Measurements from ENCODE around the gene AOPEP. TPM values are rescaled to one million over a fixed set of nuclear protein-coding genes. Genes with fewer than 3 reads are reported as not detected.

Gene AOPEP
- total RNA-seq, 1 donor from 2014 or later: 25.8 TPM

DNA sequence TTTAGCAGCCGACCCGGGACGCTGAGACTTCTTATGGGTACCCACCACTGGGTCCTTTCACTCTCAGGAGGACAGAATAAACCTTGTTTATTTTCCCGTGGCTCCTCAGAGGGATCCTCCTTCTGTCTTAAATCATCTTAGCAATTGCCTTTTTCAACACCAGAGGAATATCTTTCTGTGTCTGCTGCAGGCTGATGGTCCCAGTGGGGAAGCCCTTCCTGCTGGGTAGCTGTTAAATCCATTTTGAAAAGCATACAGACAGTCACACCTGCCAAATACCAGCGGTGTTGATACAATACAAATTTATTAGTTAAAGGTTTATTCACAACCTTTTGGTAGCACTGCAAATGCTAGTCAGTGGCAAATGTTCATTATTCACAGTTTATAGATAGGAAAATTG, 222.9 kb downstream of the AOPEP start:
- Mint-ChIP-seq H3K27ac (ENCODE audit: unreplicated experiment) (peak overlapping the region; percentile 54), H3K4me1 (ENCODE audit: low read depth, unreplicated experiment) (peaks cover 57% of the 10 kb centered on the region), H3K36me3 (ENCODE audit: unreplicated experiment) (peaks cover 3% of the 10 kb centered on the region), H3K27me3 (ENCODE audit: unreplicated experiment) (no peaks in the 10 kb centered on the region), H3K4me3 (ENCODE audit: unreplicated experiment) (peak overlapping the region; percentile 62), H3K9me3 (ENCODE audit: unreplicated experiment) (peaks cover 9% of the 10 kb centered on the region)
- DNase-seq: no peak
- TF ChIP-seq, protein P1, sequence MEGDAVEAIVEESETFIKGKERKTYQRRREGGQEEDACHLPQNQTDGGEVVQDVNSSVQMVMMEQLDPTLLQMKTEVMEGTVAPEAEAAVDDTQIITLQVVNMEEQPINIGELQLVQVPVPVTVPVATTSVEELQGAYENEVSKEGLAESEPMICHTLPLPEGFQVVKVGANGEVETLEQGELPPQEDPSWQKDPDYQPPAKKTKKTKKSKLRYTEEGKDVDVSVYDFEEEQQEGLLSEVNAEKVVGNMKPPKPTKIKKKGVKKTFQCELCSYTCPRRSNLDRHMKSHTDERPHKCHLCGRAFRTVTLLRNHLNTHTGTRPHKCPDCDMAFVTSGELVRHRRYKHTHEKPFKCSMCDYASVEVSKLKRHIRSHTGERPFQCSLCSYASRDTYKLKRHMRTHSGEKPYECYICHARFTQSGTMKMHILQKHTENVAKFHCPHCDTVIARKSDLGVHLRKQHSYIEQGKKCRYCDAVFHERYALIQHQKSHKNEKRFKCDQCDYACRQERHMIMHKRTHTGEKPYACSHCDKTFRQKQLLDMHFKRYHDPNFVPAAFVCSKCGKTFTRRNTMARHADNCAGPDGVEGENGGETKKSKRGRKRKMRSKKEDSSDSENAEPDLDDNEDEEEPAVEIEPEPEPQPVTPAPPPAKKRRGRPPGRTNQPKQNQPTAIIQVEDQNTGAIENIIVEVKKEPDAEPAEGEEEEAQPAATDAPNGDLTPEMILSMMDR (IDR thresholded peaks at IDR 0.05; ENCODE audit: partially characterized antibody, unreplicated experiment): no peak

DNA sequence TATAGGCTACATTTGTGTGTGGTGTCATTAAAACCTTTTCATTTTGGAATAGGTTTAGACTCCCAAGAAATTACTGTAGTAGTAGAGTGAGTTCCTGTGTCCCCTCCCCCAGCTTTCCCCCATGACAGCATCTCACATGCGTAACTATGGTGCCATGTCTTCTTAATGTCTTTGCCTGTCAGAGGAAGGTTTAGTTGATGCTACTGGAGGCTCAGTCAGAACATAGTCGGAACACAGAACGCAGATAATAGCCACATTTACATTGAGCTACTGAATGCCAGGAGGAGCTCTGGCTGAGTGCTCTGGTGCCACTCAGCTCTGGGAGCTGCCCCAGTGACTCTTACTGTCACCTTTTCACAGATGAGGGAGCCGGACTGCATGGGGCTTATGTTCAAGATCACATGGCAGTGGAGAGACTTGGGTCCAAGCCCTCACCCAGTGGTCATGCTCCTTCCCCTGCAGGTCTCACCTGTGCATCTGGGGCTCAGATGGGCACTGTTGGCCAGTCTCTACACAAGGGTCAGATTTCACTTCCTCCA, 223.6 kb downstream of the AOPEP start:
- H3K36me3 Mint-ChIP-seq (ENCODE audit: unreplicated experiment): peaks cover 3% of the 10 kb centered on the region
- TF ChIP-seq, protein P1 (IDR thresholded peaks at IDR 0.05; ENCODE audit: partially characterized antibody, unreplicated experiment): no peak
- H3K27ac Mint-ChIP-seq (ENCODE audit: unreplicated experiment): no peak overlapping the region
- no peak for DNase-seq
- peaks cover 57% of the 10 kb centered on the region for H3K4me1 Mint-ChIP-seq (ENCODE audit: low read depth, unreplicated experiment)
- H3K27me3 Mint-ChIP-seq (ENCODE audit: unreplicated experiment): no peaks in the 10 kb centered on the region
- no peak overlapping the region for H3K4me3 Mint-ChIP-seq (ENCODE audit: unreplicated experiment)
- H3K9me3 Mint-ChIP-seq (ENCODE audit: unreplicated experiment): peaks cover 9% of the 10 kb centered on the region

DNA sequence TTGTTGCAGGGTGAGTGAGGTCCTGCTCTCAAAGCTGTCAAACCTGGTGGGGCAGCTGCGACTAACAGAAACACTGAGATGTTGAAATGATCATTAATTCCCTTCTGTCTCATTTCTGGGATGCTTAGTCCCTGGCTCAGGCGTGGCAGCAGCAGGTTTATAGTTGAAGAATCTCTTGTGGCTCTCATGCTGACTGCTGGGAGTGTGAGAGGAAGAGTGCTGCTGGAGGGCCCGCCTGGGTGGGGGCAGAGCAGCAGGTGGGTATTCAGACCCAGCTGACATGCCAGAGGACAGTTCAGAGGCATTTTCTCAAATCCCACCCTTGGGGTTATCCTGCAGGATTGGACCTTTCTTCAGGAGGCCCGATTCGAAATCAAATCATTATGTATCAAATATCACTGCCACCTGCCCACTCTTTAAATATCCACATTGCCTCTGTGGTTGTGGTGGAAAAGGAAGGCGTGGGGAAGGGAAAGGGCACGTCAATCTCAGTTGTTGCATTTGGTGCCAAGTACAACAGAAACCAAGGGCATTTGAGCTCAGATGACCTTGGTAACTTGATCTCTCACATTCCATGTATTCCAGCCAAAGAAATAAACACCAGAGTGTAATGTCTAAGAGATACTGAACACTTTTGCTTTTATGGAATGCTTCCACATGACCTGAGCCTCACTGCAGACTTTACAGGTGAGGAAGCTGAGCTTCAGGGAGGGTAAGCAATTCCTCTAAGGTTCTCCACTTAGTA, 224.3 kb downstream of the AOPEP start:
- TF ChIP-seq, protein P1 (IDR thresholded peaks at IDR 0.05; ENCODE audit: partially characterized antibody, unreplicated experiment): no peak
- H3K9me3 Mint-ChIP-seq (ENCODE audit: unreplicated experiment): peaks cover 9% of the 10 kb centered on the region
- H3K4me1 Mint-ChIP-seq (ENCODE audit: low read depth, unreplicated experiment): peaks cover 52% of the 10 kb centered on the region
- peaks cover 3% of the 10 kb centered on the region for H3K36me3 Mint-ChIP-seq (ENCODE audit: unreplicated experiment)
- DNase-seq: no peak
- H3K4me3 Mint-ChIP-seq (ENCODE audit: unreplicated experiment): no peak overlapping the region
- no peaks in the 10 kb centered on the region for H3K27me3 Mint-ChIP-seq (ENCODE audit: unreplicated experiment)
- no peak overlapping the region for H3K27ac Mint-ChIP-seq (ENCODE audit: unreplicated experiment)

DNA sequence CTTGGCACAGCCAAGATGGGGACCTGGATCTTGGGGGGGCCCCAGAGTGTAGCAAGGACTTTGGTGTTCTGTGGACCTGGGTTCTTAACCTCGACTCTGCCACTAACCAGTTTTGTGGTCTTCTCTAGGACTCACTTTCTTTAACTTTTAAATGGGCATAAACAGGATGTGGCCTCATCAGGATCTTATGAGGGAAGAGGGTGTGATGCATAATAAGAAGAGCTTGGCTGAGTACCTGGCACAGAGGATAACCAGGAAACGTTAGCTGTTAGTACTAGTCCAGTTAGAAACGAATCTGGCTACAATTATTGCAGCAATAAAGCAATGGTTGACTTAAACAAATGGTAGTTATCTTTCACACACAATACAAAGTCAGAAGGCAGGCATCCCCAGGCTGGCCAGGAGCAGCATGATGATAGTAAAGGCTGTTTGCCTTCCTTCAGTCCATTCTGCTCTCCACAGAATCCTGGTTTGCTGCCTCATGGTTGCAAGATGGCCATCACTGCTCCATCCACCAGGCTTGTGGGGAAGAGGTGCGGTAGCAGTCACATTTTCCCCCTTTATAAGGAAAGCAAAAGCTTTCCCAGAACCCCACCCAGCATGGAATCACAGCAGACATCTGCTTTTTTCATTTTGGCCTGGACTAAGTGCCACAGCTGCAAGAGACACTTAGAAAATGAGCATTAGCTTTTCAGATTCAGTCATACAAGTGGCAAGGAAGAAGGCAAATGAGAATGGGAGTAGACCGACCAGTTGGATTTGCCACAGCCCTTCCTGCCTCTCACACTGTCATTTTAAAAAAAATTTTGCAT, 225.0 kb downstream of the AOPEP start:
- Mint-ChIP-seq H3K4me3 (ENCODE audit: unreplicated experiment) (no peak overlapping the region), H3K36me3 (ENCODE audit: unreplicated experiment) (peaks cover 3% of the 10 kb centered on the region), H3K27me3 (ENCODE audit: unreplicated experiment) (no peaks in the 10 kb centered on the region), H3K4me1 (ENCODE audit: low read depth, unreplicated experiment) (peaks cover 44% of the 10 kb centered on the region), H3K27ac (ENCODE audit: unreplicated experiment) (no peak overlapping the region), H3K9me3 (ENCODE audit: unreplicated experiment) (peaks cover 9% of the 10 kb centered on the region)
- DNase-seq: no peak
- TF ChIP-seq, protein P1 (IDR thresholded peaks at IDR 0.05; ENCODE audit: partially characterized antibody, unreplicated experiment): no peak
